Fibroblast of mammary gland (primary cell): Measurements from ENCODE around the gene KHDC4.

Experiments
- DNase-seq: peaks from one replicate; pipeline ENCODE4 v3.0.0-alpha.2; 2010; ENCODE audit warnings: low read depth
- H3K4me3 ChIP-seq: 2 replicates; pipeline ENCODE4 v1.5.1; 2011; ENCODE audit warnings: low read depth, mild to moderate bottlenecking, low read length, moderate library complexity; ENCODE audit not compliant: control insufficient read depth
- CTCF ChIP-seq: conservative IDR thresholded peaks from 2 replicates; pipeline ENCODE4 v1.5.1; 2011; ENCODE audit warnings: low read depth, low read length, inconsistent platforms; ENCODE audit not compliant: control insufficient read depth, insufficient read depth

The KHDC4 gene

GRCh38 chr1:155968051-155968400, 33.8 kb upstream of the KHDC4 start:
- DNase-seq, result no peak
- no peak for TF ChIP-seq CTCF
- no peak overlapping the region for H3K4me3 ChIP-seq

- TF ChIP-seq CTCF, result no peak
- no peak for DNase-seq
- H3K4me3 ChIP-seq, result no peak overlapping the region
Observed at GRCh38 chr1:155967341-155968050, 33.3 kb upstream of the KHDC4 start.

- TF ChIP-seq CTCF, result no peak
- no peak for DNase-seq
- H3K4me3 ChIP-seq, result no peak overlapping the region
Observed at GRCh38 chr1:155966750-155967149, 32.5 kb upstream of the KHDC4 start.

GRCh38 chr1:155966135-155966534, 31.9 kb upstream of the KHDC4 start:
- peak; percentile 27 for TF ChIP-seq CTCF
- no peak for DNase-seq
- no peak overlapping the region for H3K4me3 ChIP-seq

GRCh38 chr1:155964193-155964592, 30.0 kb upstream of the KHDC4 start:
- H3K4me3 ChIP-seq, result no peak overlapping the region
- no peak for TF ChIP-seq CTCF
- no peak for DNase-seq

GRCh38 chr1:155962599-155963211, 28.5 kb upstream of the KHDC4 start:
- DNase-seq, result peak; percentile 62
- H3K4me3 ChIP-seq, result no peak overlapping the region
- TF ChIP-seq CTCF, result no peak
